ENCODE data around the gene TMEM245. TPM values are rescaled to one million over a fixed set of nuclear protein-coding genes. Genes with fewer than 3 reads are reported as not detected.
A peak's percentile ranks its signal among the peaks of the same experiment; 100 is the strongest.

Gene TMEM245
- total and polyA plus RNA-seq, 2 of the 13 experiments (the other 11 are each of a cell fraction or from before 2014, with no cell fraction given): 53.5 to 55.4 TPM

- CTCF ChIA-PET (ENCODE audit: low intra/inter-chr PET ratio, low total read pairs): no interaction called here
- no peak for TF ChIP-seq ZNF619 (CRISPR knock-in tag; IDR thresholded peaks at IDR 0.05)
- no peak for TF ChIP-seq KLF13 (CRISPR knock-in tag; IDR thresholded peaks at IDR 0.05)
- no peak for TF ChIP-seq ELF4 (CRISPR knock-in tag; IDR thresholded peaks at IDR 0.05; ENCODE audit: borderline replicate concordance)
- TF ChIP-seq ZMYM3 (CRISPR knock-in tag; IDR thresholded peaks at IDR 0.05): peak; percentile 62
- no peak for TF ChIP-seq TSC22D2 (CRISPR knock-in tag; IDR thresholded peaks at IDR 0.05; ENCODE audit: borderline replicate concordance)
- TF ChIP-seq SP2 (CRISPR knock-in tag; IDR thresholded peaks at IDR 0.05): no peak
- TF ChIP-seq MEIS1 (CRISPR knock-in tag; IDR thresholded peaks at IDR 0.05; ENCODE audit: borderline replicate concordance): no peak
- TF ChIP-seq ZNF101 (CRISPR knock-in tag; IDR thresholded peaks at IDR 0.05; ENCODE audit: borderline replicate concordance, low read depth): no peak
- TF ChIP-seq NFYC (CRISPR knock-in tag; IDR thresholded peaks at IDR 0.05): peak; percentile 74
- no peak for TF ChIP-seq SNAPC5 (CRISPR knock-in tag; IDR thresholded peaks at IDR 0.05; ENCODE audit: borderline replicate concordance)
- TF ChIP-seq TEAD3 (CRISPR knock-in tag; optimal IDR thresholded peaks at IDR 0.05; ENCODE audit: borderline replicate concordance): peak; percentile 23
- no peak for TF ChIP-seq ZNF713 (CRISPR knock-in tag; IDR thresholded peaks at IDR 0.05)
- TF ChIP-seq HMGXB3 (CRISPR knock-in tag; IDR thresholded peaks at IDR 0.05; ENCODE audit: borderline replicate concordance): no peak
- peak; percentile 88 for TF ChIP-seq ZNF629 (CRISPR knock-in tag; conservative IDR thresholded peaks at IDR 0.05)
- TF ChIP-seq ZNF652 (CRISPR knock-in tag; IDR thresholded peaks at IDR 0.05; ENCODE audit: borderline replicate concordance, low read depth): no peak
- TF ChIP-seq ARID5B (CRISPR knock-in tag; IDR thresholded peaks at IDR 0.05): peak; percentile 29; the same call in 1 of the 2 replicates
- TF ChIP-seq EEA1 (CRISPR knock-in tag; IDR thresholded peaks at IDR 0.05; ENCODE audit: borderline replicate concordance): no peak
Observed at GRCh38 chr9:109159583-109159982, 39.8 kb upstream of the TMEM245 start.

More at GRCh38 chr9:109159583-109159982, 39.8 kb upstream of the TMEM245 start:
- ATAC-seq: peak; percentile 99
- intact Hi-C loops (cut with micrococcal nuclease; ENCODE audit: unreplicated experiment) (no loop called here), in situ Hi-C loops (cut with HindIII; ENCODE audit: extremely low pct_ligation_motif_present, low pct_unique_long_range_greater_than_20kb) (no loop called here)
- H4K20me1 ChIP-seq (ENCODE audit: insufficient read depth, low read length): no peaks in the 10 kb centered on the region
- no peak overlapping the region for H3K4me3 ChIP-seq (replicated peaks in 1 of 3; ENCODE audit: insufficient read depth in 1 of 3, low read depth in 2 of 3, low read length in 3 of 3)
- no peak overlapping the region for H3K27ac ChIP-seq (ENCODE audit: extremely low read length, insufficient read depth, low read length)
- H3K4me2 ChIP-seq (ENCODE audit: low read depth, low read length): peak overlapping the region; percentile 29
- no TSS peak for BruUV-seq (replicated peaks)
- H3K27me3 ChIP-seq (ENCODE audit: control insufficient read depth in 1 of 2, insufficient read depth in 2 of 2, low read length in 2 of 2): no peaks in the 10 kb centered on the region
- no peak overlapping the region for H3K9ac ChIP-seq (ENCODE audit: insufficient read depth, low read depth, low read length)
- DNase-seq (ENCODE audit: low spot score): peak; percentile 74
- H3K9me3 ChIP-seq (ENCODE audit: low read length): no peaks in the 10 kb centered on the region
- 46% methylated on average over 4 of the region's 4 CpGs for WGBS (ENCODE audit: low lambda C conversion rate)
- POLR2A ChIA-PET: interaction anchor here (0.7 to 1.2 kb wide), 3 partner anchors 16 to 40 kb away, joined by 3 to 4 read pairs (median 3); partner anchors contain the start of gene TMEM245
- peak; percentile 74 for FAIRE-seq
- no peaks in the 10 kb centered on the region for H3K79me2 ChIP-seq (ENCODE audit: insufficient read depth, low read length)
- no peak overlapping the region for H2AFZ ChIP-seq (ENCODE audit: low read length)
- H3K36me3 ChIP-seq (replicated peaks in 1 of 2; ENCODE audit: control insufficient read depth in 1 of 2, insufficient read depth in 2 of 2, low read length in 2 of 2): no peaks in the 10 kb centered on the region
- peaks cover 14% of the 10 kb centered on the region for H3K4me1 ChIP-seq (ENCODE audit: insufficient read depth, low read length)

All from HepG2 (cell line).